GM12891 (cell line): ENCODE measurements around the gene MICA.

ENCODE experiments used
- POLR2A ChIP-seq: IDR thresholded peaks from 2 replicates; pipeline ENCODE4 v1.6.1; 2011; ENCODE audit warnings: low read depth, low read length, control low read depth
- POLR2AphosphoS5 ChIP-seq: IDR thresholded peaks from 2 replicates; pipeline ENCODE4 v1.6.1; 2011; ENCODE audit warnings: low read depth, low read length, control low read depth
- SPI1 ChIP-seq: IDR thresholded peaks from 2 replicates; pipeline ENCODE4 v1.6.1; 2011; ENCODE audit warnings: low read depth, low read length, control low read depth

GRCh38 chr6:31365864-31366263 lies 37.5 kb upstream of the MICA start:
- no peak for TF ChIP-seq POLR2A
- TF ChIP-seq POLR2AphosphoS5 = no peak
- no peak for TF ChIP-seq SPI1
